Measurements from ENCODE around the gene PAN3.

DNA sequence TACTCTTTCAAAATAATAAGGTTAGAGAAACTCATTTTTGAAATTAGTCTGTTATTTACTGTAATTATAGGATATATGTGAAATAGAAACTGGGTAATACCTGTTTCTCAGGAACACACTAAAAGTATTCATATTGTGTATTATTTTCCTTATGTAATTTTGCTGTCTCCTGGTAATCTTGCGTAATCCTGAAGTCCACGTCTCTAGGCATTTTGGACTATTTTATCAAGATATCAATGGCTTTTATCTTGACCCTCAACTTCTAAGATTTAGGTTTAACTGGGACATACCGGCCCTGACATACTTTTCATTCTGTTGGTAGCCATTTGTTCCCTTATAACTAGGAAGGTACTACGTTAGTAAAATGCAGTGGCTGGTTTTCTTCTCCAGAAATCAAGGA is 80.3 kb downstream of the PAN3 start:
- no peak for TF ChIP-seq CTCF (IDR thresholded peaks at IDR 0.05)
- TF ChIP-seq POLR2AphosphoS5 (IDR thresholded peaks at IDR 0.05; ENCODE audit: low read depth, low read length) = no peak
- TF ChIP-seq TCF7L2 (IDR thresholded peaks at IDR 0.05; ENCODE audit: low read depth, low read length) = no peak
- no peak for TF ChIP-seq REST (IDR thresholded peaks at IDR 0.05; ENCODE audit: insufficient read depth in 1 of 2, low read depth in 2 of 2, low read length in 1 of 2)
- no peak for TF ChIP-seq SIN3A (IDR thresholded peaks at IDR 0.05; ENCODE audit: borderline replicate concordance, insufficient read depth, low read depth, low read length)

Measured in Panc1 (cell line).